Hepatocyte (in vitro differentiated cells): ENCODE measurements around the gene RTN4R. TPM values are rescaled to one million over a fixed set of nuclear protein-coding genes. Genes with fewer than 3 reads are reported as not detected.
"Not testable (repeated sequence)": the region's sequence is repeated elsewhere in the genome, so short reads cannot be mapped to it uniquely, and the experiment has no call there.

Source experiments
- DNase-seq: peaks from one replicate; pipeline ENCODE4 v3.0.0-alpha.2; 2016; ENCODE audit warnings: low spot score
- H2AFZ ChIP-seq: fragments of 200-600 bp; sonication (generic); 2 replicates; pipeline ENCODE4 v1.6.0; 2016; ENCODE audit warnings: antibody characterized with exemption, mild to moderate bottlenecking
- H3K27ac ChIP-seq: fragments of 200-600 bp; sonication (generic); 2 replicates; pipeline ENCODE4 v1.5.1; 2016; ENCODE audit warnings: mild to moderate bottlenecking
- H3K27me3 ChIP-seq: fragments of 200-600 bp; sonication (generic); 2 replicates; pipeline ENCODE4 v1.6.1; 2016
- H3K36me3 ChIP-seq: fragments of 200-600 bp; sonication (generic); replicated peaks from 2 replicates; pipeline ENCODE4 v1.5.1; 2016; ENCODE audit warnings: low read depth; ENCODE audit not compliant: insufficient read depth
- H3K4me1 ChIP-seq: fragments of 200-600 bp; sonication (generic); 2 replicates; pipeline ENCODE4 v1.5.1; 2016; ENCODE audit warnings: mild to moderate bottlenecking, moderate library complexity; ENCODE audit not compliant: insufficient read depth
- H3K4me2 ChIP-seq: fragments of 200-600 bp; sonication (generic); 2 replicates; pipeline ENCODE4 v1.6.0; 2016
- H3K4me3 ChIP-seq: fragments of 200-600 bp; sonication (generic); 2 replicates; pipeline ENCODE4 v1.5.1; 2016; ENCODE audit warnings: mild to moderate bottlenecking
- H3K79me2 ChIP-seq: fragments of 200-600 bp; sonication (generic); 2 replicates; pipeline ENCODE4 v1.6.0; 2017; ENCODE audit warnings: mild to moderate bottlenecking
- H3K9me2 ChIP-seq: fragments of 200-600 bp; sonication (generic); replicated peaks from 2 replicates; pipeline ENCODE4 v1.6.0; 2017; ENCODE audit warnings: mild to moderate bottlenecking; ENCODE audit not compliant: insufficient read depth
- H3K9me3 ChIP-seq: fragments of 200-600 bp; sonication (generic); 2 replicates; pipeline ENCODE4 v1.5.1; 2016; ENCODE audit warnings: low read depth, mild to moderate bottlenecking
- H4K20me1 ChIP-seq: fragments of 200-600 bp; sonication (generic); 2 replicates; pipeline ENCODE4 v1.6.0; 2016; ENCODE audit warnings: mild to moderate bottlenecking; ENCODE audit not compliant: insufficient read depth, poor library complexity, severe bottlenecking
- CTCF ChIP-seq: fragments of 200-600 bp; sonication (generic); IDR thresholded peaks from 2 replicates; pipeline ENCODE4 v1.5.1; 2016; ENCODE audit warnings: antibody characterized with exemption, mild to moderate bottlenecking; ENCODE audit not compliant: poor library complexity
- EZH2 ChIP-seq: fragments of 200-600 bp; sonication (generic); IDR thresholded peaks from 2 replicates; pipeline ENCODE4 v1.6.1; 2016; ENCODE audit warnings: antibody characterized with exemption, mild to moderate bottlenecking, borderline replicate concordance
- EZH2phosphoT487 ChIP-seq: fragments of 200-600 bp; sonication (generic); IDR thresholded peaks from one replicate; pipeline ENCODE4 v1.6.1; 2018; ENCODE audit warnings: antibody characterized with exemption, mild to moderate bottlenecking, low read depth, moderate library complexity; ENCODE audit not compliant: unreplicated experiment, severe bottlenecking
- WGBS: methylation state at CpG from one replicate; pipeline ENCODE4 v1.1.6; 2016; ENCODE audit warnings: low lambda C conversion rate; ENCODE audit errors: missing lambda C conversion rate; 5-methylcytosine and 5-hydroxymethylcytosine counted together
- polyA plus RNA-seq: library from polyadenylated mRNA; unstranded; fragments of >200 nt; fragmentation: Nextera tagmentation; extraction: Ambion mirVana; gene quantifications from 2 replicates; pipeline ENCODE4 v1.2.1, GENCODE V29; 2016
- total RNA-seq: library from RNA; depleted of rRNA; stranded (reverse); fragments of >200 nt; gene quantifications from 2 replicates; pipeline ENCODE4 v1.2.3, GENCODE V29; 2014

Gene RTN4R
- total RNA-seq (7.9 and 12.8 TPM in 2 replicates), polyA plus RNA-seq (16.9 and 18.9 TPM in 2 replicates)

- no peaks in the 10 kb centered on the region for H3K9me2 ChIP-seq
- H3K4me3 ChIP-seq, result peak within 1 kb of the TSS; percentile 42
- DNase-seq, result peak; percentile 91
- 57% methylated on average over 17 of the region's 58 CpGs for WGBS
- H4K20me1 ChIP-seq, result no peaks in the 10 kb centered on the region
- peak within 1 kb of the TSS; percentile 66 for H2AFZ ChIP-seq
- no peak for TF ChIP-seq EZH2phosphoT487
- peak; percentile 65 for TF ChIP-seq CTCF
- no peaks in the 10 kb centered on the region for H3K36me3 ChIP-seq
- H3K4me2 ChIP-seq, result peak within 1 kb of the TSS; percentile 85
- H3K79me2 ChIP-seq, result no peaks in the 10 kb centered on the region
- no peaks in the 10 kb centered on the region for H3K27me3 ChIP-seq
- H3K9me3 ChIP-seq, result no peaks in the 10 kb centered on the region
- peaks cover 2% of the 10 kb centered on the region for H3K4me1 ChIP-seq
- peak within 1 kb of the TSS; percentile 78 for H3K27ac ChIP-seq
These were observed at the start of gene RTN4R for GRCh38 chr22:20268279-20269012. Gene RTN4R (minus strand): TSS chr22:20268318. CDS start chr22:20268092, 226 bp downstream.

- not testable (repeated sequence) for H3K36me3 ChIP-seq, H3K9me2 ChIP-seq, H3K4me3 ChIP-seq, H3K27ac ChIP-seq, H3K9me3 ChIP-seq, H3K27me3 ChIP-seq, H2AFZ ChIP-seq, DNase-seq
- H3K79me2 ChIP-seq, result peaks cover 42% of the 10 kb centered on the region
- 56% methylated on average over 8 of the region's 8 CpGs for WGBS
- H4K20me1 ChIP-seq, result peaks cover 11% of the 10 kb centered on the region
- peak; percentile 57 for TF ChIP-seq CTCF
- peaks cover 17% of the 10 kb centered on the region for H3K4me1 ChIP-seq
- peak overlapping the region; percentile 99 for H3K4me2 ChIP-seq
These were observed 49.4 kb upstream of the RTN4R start for GRCh38 chr22:20317402-20318042.

GRCh38 chr22:20316844-20317401, 48.8 kb upstream of the RTN4R start:
- Histone ChIP-seq H3K4me1 (peaks cover 17% of the 10 kb centered on the region), H4K20me1 (peaks cover 11% of the 10 kb centered on the region)
- WGBS, result 89% methylated on average over 8 of the region's 8 CpGs

More at GRCh38 chr22:20316844-20317401, 48.8 kb upstream of the RTN4R start:
- Histone ChIP-seq H3K4me3 (no peak overlapping the region), H3K9me2 (no peaks in the 10 kb centered on the region), H3K27me3 (no peaks in the 10 kb centered on the region), H3K79me2 (peaks cover 42% of the 10 kb centered on the region), H3K4me2 (peak overlapping the region; percentile 99), H3K9me3 (no peaks in the 10 kb centered on the region), H3K27ac (no peak overlapping the region), H3K36me3 (no peaks in the 10 kb centered on the region), H2AFZ (no peak overlapping the region)
- DNase-seq, result no peak
- TF ChIP-seq EZH2phosphoT487, result no peak
- TF ChIP-seq EZH2, result no peak
- TF ChIP-seq CTCF, result no peak
